Astrocyte of the hippocampus (primary cell): ENCODE results near the gene TMEM114.
A peak's percentile ranks its signal among the peaks of the same experiment; 100 is the strongest.
"Not testable (repeated sequence)": the region's sequence is repeated elsewhere in the genome, so short reads cannot be mapped to it uniquely, and the experiment has no call there.

Source experiments
- DNase-seq: peaks from one replicate; pipeline ENCODE4 v3.0.0; 2011; ENCODE audit warnings: low read depth, low spot score

The TMEM114 gene

GRCh38 chr16:8576141-8577004, 13.9 kb downstream of the TMEM114 start:
- no peak for DNase-seq

GRCh38 chr16:8575399-8575798, 14.9 kb downstream of the TMEM114 start:
- no peak for DNase-seq

DNA sequence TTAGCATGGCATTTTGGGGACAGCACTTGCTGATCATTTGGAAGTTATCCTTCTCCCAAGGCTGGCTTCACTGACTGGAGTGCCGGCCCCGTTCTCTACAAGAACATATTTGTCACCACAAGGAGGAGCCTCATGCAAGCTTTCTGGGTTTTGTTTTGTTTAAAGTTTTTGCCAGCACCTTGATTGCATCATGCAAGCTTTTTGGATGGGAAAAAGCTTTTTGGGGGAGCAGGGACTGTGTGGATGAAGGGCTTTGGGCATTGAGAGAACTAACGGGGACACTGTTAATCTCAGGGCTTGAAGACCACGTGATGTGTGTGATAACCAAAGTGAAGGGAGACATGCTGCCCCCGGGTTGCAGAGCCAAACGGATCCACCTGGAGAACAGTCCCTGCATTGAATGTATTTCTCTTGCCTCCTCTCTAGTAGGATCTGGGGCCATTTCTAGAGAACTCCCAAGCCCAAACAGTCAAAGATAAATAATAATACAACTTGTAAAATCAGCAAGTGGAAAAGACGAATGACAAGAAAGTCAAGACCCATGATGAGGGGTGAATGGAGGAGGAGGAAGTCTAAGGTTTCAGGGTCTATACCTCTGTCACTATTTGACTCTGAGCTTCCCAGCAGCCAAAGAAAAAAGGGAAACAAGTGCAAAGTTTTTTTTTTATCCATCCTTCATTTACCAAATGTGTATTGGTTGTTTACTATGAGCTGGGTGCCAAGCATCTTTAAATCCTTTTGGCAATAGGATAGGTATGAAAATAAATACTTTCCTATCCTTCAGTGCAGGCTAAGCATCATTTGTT, 17.2 kb downstream of the TMEM114 start:
- DNase-seq = peak; percentile 61

- DNase-seq = no peak
Measured at GRCh38 chr16:8572063-8572918, 18.0 kb downstream of the TMEM114 start.

DNA sequence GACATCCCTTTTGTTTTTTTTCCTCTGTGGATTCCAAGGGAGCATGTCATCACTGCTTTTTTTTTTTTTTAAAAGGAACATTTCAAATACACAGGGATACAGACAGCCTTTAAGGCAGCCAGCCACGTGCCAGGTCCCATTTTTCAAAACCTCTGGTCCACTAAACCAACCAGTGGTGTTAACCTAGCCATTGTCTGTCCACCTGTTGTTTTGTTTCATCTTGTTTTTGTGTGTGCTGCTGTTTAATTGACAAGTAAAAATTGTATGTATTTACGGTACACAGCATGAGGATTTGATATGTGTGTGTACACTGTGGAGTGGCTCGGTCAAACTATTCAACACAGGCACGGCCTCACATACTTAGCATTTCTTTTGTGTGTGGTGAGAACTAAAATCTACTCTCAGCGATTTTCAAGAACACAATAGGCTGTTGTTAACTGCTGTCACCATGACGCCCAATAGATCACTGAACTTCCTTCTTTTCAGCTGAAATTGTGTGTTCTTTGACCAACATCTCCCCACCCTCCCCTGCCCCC, 19.2 kb downstream of the TMEM114 start:
- DNase-seq = peak; percentile 77

DNA sequence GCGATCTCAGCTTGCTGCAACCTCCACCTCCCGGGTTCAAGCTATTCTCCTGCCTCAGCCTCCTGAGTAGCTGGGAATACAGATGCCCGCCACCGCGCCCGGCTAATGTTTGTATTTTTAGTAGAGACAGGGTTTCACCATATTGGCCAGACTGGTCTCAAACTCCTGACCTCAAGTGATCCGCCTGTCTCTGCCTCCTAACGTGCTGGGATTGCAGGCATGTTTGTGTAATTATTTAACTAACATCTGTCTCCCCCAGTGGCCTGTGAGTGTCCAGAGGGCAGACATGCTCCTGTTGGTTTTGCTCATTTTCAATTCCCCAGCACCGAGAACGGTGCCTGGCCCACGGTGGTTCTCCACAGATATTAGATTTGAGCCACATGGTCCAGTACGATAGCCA, 19.9 kb downstream of the TMEM114 start:
- DNase-seq = not testable (repeated sequence)

- DNase-seq = no peak
Measured at GRCh38 chr16:8569650-8570346, 20.5 kb downstream of the TMEM114 start.

GRCh38 chr16:8568231-8568617, 22.1 kb downstream of the TMEM114 start:
- no peak for DNase-seq

DNA sequence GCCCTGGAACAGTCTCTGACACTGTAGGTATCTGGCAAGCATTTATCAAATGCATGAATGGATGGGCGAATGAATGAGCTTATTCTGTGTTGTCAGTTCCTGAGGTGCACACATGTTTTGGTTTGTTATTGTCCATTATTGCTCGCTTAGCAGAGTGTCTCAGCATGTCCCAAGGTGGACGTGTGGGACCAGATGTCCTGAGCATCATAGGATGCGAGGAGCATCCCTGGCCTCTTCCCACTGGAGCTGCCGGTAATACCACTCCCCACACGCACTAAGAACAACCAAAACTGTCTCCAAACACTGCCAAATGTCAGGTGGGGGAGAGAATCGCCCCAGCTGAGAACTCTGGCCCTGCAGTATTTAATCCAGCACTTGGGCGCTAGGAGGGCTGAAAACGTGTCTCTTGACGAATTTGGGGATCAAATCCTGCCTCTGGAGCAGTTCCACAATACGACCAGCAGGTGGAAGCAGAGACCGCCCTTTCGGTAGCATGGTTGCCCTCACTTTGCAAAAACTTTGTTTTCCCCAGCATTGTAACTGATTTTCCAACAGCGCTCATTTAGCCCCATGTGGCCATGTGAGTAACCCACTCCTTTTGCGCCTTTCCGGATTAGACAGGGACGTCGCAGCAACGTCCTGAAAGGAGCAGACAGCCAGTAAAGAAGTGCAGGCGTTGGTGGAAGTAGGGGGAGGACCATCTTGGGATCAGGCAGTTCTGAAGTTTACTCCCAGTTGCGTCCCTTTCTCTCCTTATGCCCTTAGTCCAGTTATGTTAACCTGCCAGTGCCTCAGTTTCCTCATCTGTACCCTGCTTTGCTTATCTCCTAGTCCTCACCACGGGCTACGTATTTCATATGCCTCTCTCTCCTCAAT, 22.7 kb downstream of the TMEM114 start:
- peak; percentile 93 for DNase-seq

GRCh38 chr16:8565498-8565897, 24.8 kb downstream of the TMEM114 start:
- DNase-seq = no peak

DNA sequence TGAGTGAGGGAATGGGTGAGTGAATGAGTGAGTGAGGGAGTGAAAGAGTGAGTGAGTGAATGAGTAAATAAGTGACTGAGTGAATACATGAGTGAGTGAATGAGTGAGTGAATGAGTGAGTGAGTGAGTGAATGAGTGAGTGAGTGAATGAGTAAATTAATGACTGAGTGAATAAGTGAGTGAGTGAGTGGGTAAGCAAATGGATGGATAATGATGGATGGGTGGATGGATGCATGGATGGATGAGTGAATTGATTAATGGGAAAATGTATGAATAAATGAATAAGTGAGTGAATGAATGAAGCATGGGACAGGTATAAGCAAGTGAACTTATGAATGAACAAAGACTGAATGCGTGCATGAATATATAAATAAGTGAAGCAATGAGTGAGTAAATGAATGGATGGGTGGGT, 25.4 kb downstream of the TMEM114 start:
- no peak for DNase-seq

DNA sequence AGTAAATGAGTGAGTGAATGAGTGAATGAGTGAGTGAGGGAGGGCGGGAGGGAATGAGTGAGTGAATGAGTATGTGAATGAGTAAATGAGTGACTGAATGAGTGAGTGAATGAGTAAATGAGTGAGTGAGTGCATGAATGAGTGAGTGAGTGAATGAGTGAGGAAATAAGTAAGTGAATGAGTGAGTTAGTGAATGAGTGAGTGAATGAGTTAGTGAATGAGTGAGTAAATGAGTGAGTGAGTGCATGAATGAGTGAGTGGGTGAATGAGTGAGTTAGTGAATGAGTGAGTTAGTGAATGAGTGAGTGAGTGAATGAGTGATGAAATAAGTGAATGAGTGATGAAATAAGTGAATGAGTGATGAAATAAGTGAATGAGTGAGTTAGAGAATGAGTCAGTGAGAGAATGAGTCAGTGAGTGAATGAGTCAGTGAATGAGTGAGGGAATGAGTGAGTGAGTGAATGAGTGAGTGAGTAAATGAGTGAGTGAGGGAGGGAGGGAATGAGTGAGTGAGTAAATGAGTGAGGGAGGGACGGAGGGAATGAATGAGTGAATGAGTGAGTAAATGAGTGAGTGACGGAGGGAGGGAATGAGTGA, 26.3 kb downstream of the TMEM114 start:
- not testable (repeated sequence) for DNase-seq

DNA sequence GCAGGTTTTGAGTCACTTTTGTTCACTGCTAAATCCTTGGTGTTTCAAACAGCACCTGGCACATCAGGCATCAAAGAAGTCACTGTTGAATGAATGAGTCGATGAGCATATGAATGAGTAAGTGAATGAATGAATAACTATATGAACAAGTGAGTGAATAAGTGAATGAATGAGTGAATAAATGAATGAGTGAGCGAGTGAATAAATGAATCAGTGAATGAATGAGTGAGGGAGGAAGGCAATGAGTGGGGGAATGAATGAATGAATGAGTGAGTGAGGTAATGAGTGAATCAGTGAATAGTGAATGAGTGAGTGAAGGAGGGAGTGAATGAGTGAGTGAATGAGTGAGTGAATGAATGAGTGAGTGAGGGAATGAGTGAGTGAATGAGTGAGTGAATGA, 28.8 kb downstream of the TMEM114 start:
- no peak for DNase-seq

- no peak for DNase-seq
Measured at GRCh38 chr16:8555400-8555799, 34.9 kb downstream of the TMEM114 start.

GRCh38 chr16:8554881-8555280, 35.4 kb downstream of the TMEM114 start:
- DNase-seq = no peak

DNA sequence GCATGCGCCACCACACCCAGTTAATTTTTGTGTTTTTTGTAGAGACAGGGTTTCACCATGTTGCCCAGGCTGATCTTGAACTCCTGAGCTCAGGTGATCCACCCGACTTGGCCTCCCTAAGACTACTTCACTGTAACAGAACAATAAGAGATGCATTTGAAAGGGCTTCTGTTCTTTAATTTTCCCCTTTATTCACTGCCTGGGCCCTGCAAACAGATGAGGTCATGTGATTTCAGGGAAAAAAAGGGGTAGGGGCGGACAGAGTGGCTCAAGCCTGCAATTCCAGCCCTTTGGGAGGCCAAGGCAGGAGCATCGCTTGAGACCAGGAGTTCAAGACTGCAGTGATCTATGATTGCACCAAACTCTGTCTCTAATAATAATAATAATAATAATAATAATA, 36.3 kb downstream of the TMEM114 start:
- DNase-seq = no peak

GRCh38 chr16:8552487-8553221, 37.7 kb downstream of the TMEM114 start:
- no peak for DNase-seq

- no peak for DNase-seq
Measured at GRCh38 chr16:8551388-8552332, 38.7 kb downstream of the TMEM114 start.
